T-helper 2 cell treated with Interferon-gamma antibody and Interleukin-4, amounts not matched to agents 5 μg/mL and 100 μg/mL, for 36 hours (primary cell): ENCODE data around the gene ADAT1.

Experiments
- DNase-seq: peaks from one replicate; pipeline ENCODE4 v3.0.0; 2021; ENCODE audit warnings: low spot score
- H3K27ac Mint-ChIP-seq: one replicate; pipeline ENCODE4 v1.8.0; 2021; ENCODE audit warnings: mild to moderate bottlenecking, mixed read lengths
- H3K27me3 Mint-ChIP-seq: one replicate; pipeline ENCODE4 v1.8.0; 2021; ENCODE audit warnings: low read depth, mixed read lengths
- H3K36me3 Mint-ChIP-seq: one replicate; pipeline ENCODE4 v1.8.0; 2021; ENCODE audit warnings: low read depth, mixed read lengths
- H3K4me1 Mint-ChIP-seq: one replicate; pipeline ENCODE4 v1.8.0; 2021; ENCODE audit warnings: low read depth, mixed read lengths
- H3K4me3 Mint-ChIP-seq: one replicate; pipeline ENCODE4 v1.8.0; 2022; ENCODE audit warnings: mild to moderate bottlenecking, moderate library complexity, mixed read lengths
- H3K9me3 Mint-ChIP-seq: one replicate; pipeline ENCODE4 v1.8.0; 2021; ENCODE audit warnings: mixed read lengths

The ADAT1 gene

GRCh38 chr16:75622761-75623605 is at the start of gene ADAT1:
TSS of gene ADAT1 (minus strand) at chr16:75623281. CDS start at chr16:75620799, 2,482 bp downstream.
- Mint-ChIP-seq H3K36me3 (peaks cover 57% of the 10 kb centered on the region), H3K27me3 (no peaks in the 10 kb centered on the region), H3K27ac (peak within 1 kb of the TSS; percentile 98), H3K4me3 (peak within 1 kb of the TSS; percentile 97), H3K4me1 (peaks cover 31% of the 10 kb centered on the region), H3K9me3 (no peaks in the 10 kb centered on the region)
- peak; percentile 98 for DNase-seq

GRCh38 chr16:75667503-75667902 is 44.4 kb upstream of the ADAT1 start:
- no peak for DNase-seq
- Mint-ChIP-seq H3K4me3 (no peak overlapping the region), H3K4me1 (no peaks in the 10 kb centered on the region), H3K36me3 (no peaks in the 10 kb centered on the region), H3K27ac (no peak overlapping the region), H3K27me3 (no peaks in the 10 kb centered on the region), H3K9me3 (no peaks in the 10 kb centered on the region)

GRCh38 chr16:75660726-75661302 is 37.7 kb upstream of the ADAT1 start:
- no peak overlapping the region for H3K4me3 Mint-ChIP-seq
- H3K27me3 Mint-ChIP-seq, result no peaks in the 10 kb centered on the region
- peaks cover 27% of the 10 kb centered on the region for H3K36me3 Mint-ChIP-seq
- H3K4me1 Mint-ChIP-seq, result no peaks in the 10 kb centered on the region
- no peaks in the 10 kb centered on the region for H3K9me3 Mint-ChIP-seq
- no peak overlapping the region for H3K27ac Mint-ChIP-seq
- DNase-seq, result no peak

- no peak overlapping the region for H3K27ac Mint-ChIP-seq
- H3K4me1 Mint-ChIP-seq, result no peaks in the 10 kb centered on the region
- H3K36me3 Mint-ChIP-seq, result peaks cover 32% of the 10 kb centered on the region
- H3K27me3 Mint-ChIP-seq, result no peaks in the 10 kb centered on the region
- H3K4me3 Mint-ChIP-seq, result no peak overlapping the region
- no peak for DNase-seq
- H3K9me3 Mint-ChIP-seq, result no peaks in the 10 kb centered on the region
Observed at GRCh38 chr16:75660321-75660720, 37.2 kb upstream of the ADAT1 start.

- H3K9me3 Mint-ChIP-seq, result no peaks in the 10 kb centered on the region
- no peak overlapping the region for H3K4me3 Mint-ChIP-seq
- DNase-seq, result no peak
- peaks cover 5% of the 10 kb centered on the region for H3K4me1 Mint-ChIP-seq
- H3K27ac Mint-ChIP-seq, result no peak overlapping the region
- peaks cover 47% of the 10 kb centered on the region for H3K36me3 Mint-ChIP-seq
- H3K27me3 Mint-ChIP-seq, result no peaks in the 10 kb centered on the region
Observed at GRCh38 chr16:75658175-75658574, 35.1 kb upstream of the ADAT1 start.

DNA sequence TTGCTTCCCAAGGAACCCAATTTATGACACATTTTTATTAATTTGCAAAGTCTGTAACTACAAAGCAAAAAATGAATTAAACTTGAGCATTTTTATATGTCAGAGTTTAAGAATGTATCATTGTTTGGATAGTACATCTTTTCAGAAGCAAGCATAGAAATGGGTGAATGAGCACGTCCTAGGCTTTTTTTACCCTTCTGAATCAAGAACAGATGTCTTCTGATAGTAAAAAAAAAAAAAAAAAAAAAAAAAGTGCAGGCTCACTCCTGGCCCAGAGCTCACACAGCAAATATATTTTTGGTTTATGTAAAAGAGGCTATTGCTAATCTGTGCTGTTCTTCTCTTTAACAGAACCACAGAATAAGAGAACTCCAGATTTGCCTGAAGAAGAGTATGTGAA is 30.8 kb upstream of the ADAT1 start:
- Mint-ChIP-seq H3K36me3 (peaks cover 61% of the 10 kb centered on the region), H3K9me3 (no peaks in the 10 kb centered on the region), H3K27me3 (no peaks in the 10 kb centered on the region), H3K4me1 (peaks cover 32% of the 10 kb centered on the region), H3K4me3 (no peak overlapping the region), H3K27ac (peak overlapping the region; percentile 43)
- no peak for DNase-seq

DNA sequence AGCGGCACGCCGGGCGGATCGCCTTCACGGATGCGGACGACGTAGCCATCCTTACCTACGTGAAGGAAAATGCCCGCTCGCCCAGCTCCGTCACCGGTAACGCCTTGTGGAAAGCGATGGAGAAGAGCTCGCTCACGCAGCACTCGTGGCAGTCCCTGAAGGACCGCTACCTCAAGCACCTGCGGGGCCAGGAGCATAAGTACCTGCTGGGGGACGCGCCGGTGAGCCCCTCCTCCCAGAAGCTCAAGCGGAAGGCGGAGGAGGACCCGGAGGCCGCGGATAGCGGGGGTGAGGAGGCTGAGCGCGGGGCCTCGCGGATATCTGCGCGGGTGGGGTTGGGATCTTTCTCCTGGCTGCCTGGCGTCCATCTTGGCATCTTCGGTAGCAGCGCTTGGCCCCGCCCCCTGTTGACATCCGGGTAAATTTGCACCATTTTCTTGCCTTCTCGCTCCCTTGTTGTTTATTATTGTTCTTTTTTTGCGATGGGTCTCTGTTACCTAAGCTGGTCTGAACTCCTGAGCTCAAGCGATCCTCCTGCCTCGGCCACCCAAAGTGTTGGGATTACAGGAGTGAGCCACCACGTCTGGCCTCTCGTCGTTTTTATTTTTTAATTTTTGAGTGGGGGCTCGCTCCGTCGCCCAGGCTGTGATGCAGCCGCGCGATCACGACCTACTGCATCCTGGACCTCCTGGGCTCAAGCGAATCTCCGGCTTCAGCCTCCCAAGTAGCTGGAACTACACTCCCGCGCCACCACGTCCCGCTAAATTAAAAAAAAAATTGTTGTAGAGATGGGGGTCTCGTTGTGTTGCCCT is 25.4 kb upstream of the ADAT1 start:
- peaks cover 46% of the 10 kb centered on the region for H3K36me3 Mint-ChIP-seq
- no peaks in the 10 kb centered on the region for H3K9me3 Mint-ChIP-seq
- H3K27ac Mint-ChIP-seq, result peak overlapping the region; percentile 97
- peaks cover 42% of the 10 kb centered on the region for H3K4me1 Mint-ChIP-seq
- H3K27me3 Mint-ChIP-seq, result no peaks in the 10 kb centered on the region
- peak overlapping the region; percentile 93 for H3K4me3 Mint-ChIP-seq
- DNase-seq, result peak; percentile 83

DNA sequence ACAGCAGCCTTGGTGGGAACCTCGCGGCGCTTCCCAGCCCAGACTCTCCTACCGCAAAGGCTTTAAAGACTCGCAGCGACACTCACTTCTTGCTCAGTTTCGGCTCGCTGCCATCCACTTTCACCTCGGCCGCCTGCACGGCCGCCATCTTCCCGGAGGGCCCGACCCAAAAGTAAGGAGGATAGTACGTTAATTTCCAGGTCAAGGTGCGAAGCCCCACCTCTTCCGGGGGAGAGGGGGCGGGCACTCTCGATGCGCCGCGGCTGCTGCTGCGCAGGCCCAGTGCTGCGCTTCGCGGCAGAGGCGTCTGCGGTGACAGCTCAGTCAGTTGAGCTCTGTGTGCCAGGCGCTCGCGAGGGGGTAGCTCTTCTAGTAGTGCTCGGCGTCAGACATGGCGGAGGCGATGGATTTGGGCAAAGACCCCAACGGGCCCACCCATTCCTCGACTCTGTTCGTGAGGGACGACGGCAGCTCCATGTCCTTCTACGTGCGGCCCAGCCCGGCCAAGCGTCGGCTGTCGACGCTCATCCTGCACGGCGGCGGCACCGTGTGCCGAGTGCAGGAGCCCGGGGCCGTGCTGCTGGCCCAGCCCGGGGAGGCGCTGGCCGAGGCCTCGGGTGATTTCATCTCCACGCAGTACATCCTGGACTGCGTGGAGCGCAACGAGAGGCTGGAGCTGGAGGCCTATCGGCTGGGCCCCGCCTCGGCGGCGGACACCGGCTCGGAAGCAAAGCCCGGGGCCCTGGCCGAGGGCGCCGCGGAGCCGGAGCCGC is 24.6 kb upstream of the ADAT1 start, which contains the start of the genes KARS1 and TERF2IP:
KARS1 (minus strand) TSS at position 174 of the 773 bp plus-strand sequence; CDS start at position 148, 26 bp downstream.
TERF2IP (plus strand) TSS at position 282 of the 773 bp plus-strand sequence; CDS start at position 392, 110 bp downstream.
- peaks cover 47% of the 10 kb centered on the region for H3K36me3 Mint-ChIP-seq
- H3K4me3 Mint-ChIP-seq, result peak within 1 kb of the TSS; percentile 98
- no peaks in the 10 kb centered on the region for H3K9me3 Mint-ChIP-seq

DNA sequence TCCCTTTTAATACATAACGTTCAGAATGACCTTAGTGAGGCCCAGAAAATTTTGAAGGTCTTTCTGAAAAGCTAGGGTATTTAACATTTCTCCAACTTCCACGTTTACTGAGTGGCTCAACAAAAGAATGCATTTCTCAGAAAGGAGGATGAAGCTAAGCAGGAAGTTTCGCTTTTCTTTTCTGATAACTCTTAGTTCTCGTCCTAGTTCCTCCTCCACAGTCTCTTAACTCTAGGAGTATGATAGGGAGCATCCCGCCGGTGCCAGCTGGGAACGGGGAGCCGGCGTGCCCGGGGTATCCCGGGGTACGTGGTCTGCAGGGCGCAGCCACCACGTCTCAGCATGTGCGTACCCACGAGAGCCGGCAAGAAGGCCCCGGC is 24.0 kb upstream of the ADAT1 start:
- Mint-ChIP-seq H3K4me3 (peak overlapping the region; percentile 98), H3K4me1 (peaks cover 31% of the 10 kb centered on the region), H3K27me3 (no peaks in the 10 kb centered on the region), H3K36me3 (peaks cover 46% of the 10 kb centered on the region), H3K27ac (peak overlapping the region; percentile 97), H3K9me3 (no peaks in the 10 kb centered on the region)
- no peak for DNase-seq

More for the DNA sequence above, 24.6 kb upstream of the ADAT1 start, which contains the start of the genes KARS1 and TERF2IP:
- Mint-ChIP-seq H3K27me3 (no peaks in the 10 kb centered on the region), H3K4me1 (peaks cover 35% of the 10 kb centered on the region), H3K27ac (peak within 1 kb of the TSS; percentile 97)
- DNase-seq, result peak; percentile 96

- H3K36me3 Mint-ChIP-seq, result peaks cover 55% of the 10 kb centered on the region
- peaks cover 12% of the 10 kb centered on the region for H3K4me1 Mint-ChIP-seq
- H3K27me3 Mint-ChIP-seq, result no peaks in the 10 kb centered on the region
- peak overlapping the region; percentile 98 for H3K4me3 Mint-ChIP-seq
- peak overlapping the region; percentile 41 for H3K27ac Mint-ChIP-seq
- H3K9me3 Mint-ChIP-seq, result no peaks in the 10 kb centered on the region
- no peak for DNase-seq
Observed at GRCh38 chr16:75644240-75645012, 21.3 kb upstream of the ADAT1 start.

DNA sequence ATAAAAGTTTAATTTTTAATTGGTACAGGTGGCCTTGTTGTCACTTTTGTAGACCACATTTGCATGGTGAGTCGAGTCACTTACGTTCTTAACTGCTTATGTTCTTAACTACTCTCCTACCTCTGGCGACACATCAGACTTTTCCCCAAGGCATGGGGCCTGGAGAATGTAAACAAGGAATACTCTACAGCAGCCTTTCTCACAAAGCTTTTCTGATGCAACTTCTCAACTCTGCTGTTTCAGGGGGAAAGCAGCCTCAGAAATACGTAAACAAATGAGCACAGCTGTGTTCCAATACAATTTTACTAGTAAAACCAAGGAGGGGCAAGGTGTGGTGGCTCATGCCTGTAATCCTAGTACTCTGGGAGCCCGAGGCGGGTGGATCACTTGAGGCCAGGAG is 17.5 kb upstream of the ADAT1 start:
- H3K27me3 Mint-ChIP-seq, result no peaks in the 10 kb centered on the region
- no peak for DNase-seq
- no peaks in the 10 kb centered on the region for H3K9me3 Mint-ChIP-seq
- H3K27ac Mint-ChIP-seq, result no peak overlapping the region
- H3K4me3 Mint-ChIP-seq, result no peak overlapping the region
- H3K4me1 Mint-ChIP-seq, result peaks cover 20% of the 10 kb centered on the region
- peaks cover 69% of the 10 kb centered on the region for H3K36me3 Mint-ChIP-seq

- Mint-ChIP-seq H3K36me3 (peaks cover 75% of the 10 kb centered on the region), H3K27me3 (no peaks in the 10 kb centered on the region), H3K27ac (no peak overlapping the region), H3K4me1 (peaks cover 8% of the 10 kb centered on the region), H3K4me3 (no peak overlapping the region), H3K9me3 (no peaks in the 10 kb centered on the region)
- DNase-seq, result no peak
Observed at GRCh38 chr16:75635036-75635435, 12.0 kb upstream of the ADAT1 start.
